IPS-11a (cell line): ENCODE measurements around the gene OVOL3.
"Not testable (repeated sequence)": the region's sequence is repeated elsewhere in the genome, so short reads cannot be mapped to it uniquely, and the experiment has no call there.

Experiments used
- H3K4me3 ChIP-seq: one replicate; pipeline ENCODE4 v1.5.1; 2013; ENCODE audit warnings: low read depth, low read length, control low read depth

Gene OVOL3

DNA sequence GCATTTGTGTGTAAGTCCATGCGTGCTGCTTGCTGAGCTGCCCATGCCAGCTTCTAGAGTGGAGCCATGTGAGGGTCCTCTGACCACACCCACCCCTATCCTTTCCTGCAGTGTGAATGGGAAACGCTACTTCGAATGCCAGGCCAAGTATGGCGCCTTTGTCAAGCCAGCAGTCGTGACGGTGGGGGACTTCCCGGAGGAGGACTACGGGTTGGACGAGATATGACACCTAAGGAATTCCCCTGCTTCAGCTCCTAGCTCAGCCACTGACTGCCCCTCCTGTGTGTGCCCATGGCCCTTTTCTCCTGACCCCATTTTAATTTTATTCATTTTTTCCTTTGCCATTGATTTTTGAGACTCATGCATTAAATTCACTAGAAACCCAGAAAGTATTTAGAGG, 14.6 kb downstream of the OVOL3 start:
- H3K4me3 ChIP-seq: no peak overlapping the region

DNA sequence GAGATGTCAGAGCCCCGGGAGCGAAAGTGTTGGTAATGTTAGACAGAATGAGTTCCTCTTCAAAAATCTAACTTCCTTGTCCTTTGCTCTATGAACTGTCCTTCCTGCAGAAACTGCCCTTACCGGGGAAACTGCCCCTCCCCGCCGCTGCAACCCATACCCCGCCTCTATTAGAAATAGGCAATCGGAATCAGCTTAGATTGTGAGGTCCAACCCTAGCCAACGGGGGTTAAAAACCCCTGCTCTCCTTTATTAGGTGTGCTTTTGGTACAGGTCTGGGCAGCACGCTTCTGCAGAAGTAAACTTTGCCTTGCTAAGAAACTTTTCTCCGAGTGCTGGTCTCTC, 17.4 kb downstream of the OVOL3 start:
- peak overlapping the region; percentile 47 for H3K4me3 ChIP-seq

DNA sequence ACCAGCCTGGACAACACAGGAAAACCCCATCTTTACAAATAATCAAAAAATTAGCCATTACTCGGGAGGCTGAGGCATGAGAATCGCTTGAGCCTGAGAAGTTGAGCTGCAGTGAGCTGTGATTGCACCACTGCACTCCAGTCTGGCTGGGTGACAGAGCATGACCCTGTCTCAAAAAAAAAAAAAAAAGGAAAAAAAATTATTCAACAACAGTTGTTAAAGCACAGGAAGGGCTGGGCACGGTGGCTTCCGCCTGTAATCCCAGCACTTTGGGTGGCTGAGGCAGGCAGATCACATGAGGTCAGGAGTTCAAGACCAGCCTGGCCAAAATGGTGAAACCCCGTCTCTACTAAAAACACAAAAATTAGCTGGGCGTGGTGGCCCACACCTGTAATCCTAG, 20.3 kb downstream of the OVOL3 start:
- not testable (repeated sequence) for H3K4me3 ChIP-seq

DNA sequence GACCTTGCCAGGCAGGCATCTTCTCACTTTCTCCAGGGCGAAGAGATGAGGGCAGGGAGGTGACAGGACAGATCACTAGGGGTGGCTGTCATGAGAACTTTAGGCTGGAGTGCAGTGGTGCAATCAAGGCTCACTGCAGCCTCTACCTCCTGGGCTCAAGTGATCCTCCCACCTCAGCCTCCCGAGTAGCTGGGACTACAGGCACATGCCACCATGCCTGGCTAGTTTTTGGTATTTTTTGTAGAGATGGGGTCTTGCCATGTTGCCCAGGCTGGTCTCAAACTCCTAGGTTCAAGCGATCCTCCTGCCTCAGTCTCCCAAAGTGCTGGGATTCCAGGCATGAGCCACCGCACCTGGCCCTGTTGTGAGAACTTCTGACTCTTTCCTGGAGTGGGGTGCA, 23.9 kb downstream of the OVOL3 start:
- H3K4me3 ChIP-seq: not testable (repeated sequence)

DNA sequence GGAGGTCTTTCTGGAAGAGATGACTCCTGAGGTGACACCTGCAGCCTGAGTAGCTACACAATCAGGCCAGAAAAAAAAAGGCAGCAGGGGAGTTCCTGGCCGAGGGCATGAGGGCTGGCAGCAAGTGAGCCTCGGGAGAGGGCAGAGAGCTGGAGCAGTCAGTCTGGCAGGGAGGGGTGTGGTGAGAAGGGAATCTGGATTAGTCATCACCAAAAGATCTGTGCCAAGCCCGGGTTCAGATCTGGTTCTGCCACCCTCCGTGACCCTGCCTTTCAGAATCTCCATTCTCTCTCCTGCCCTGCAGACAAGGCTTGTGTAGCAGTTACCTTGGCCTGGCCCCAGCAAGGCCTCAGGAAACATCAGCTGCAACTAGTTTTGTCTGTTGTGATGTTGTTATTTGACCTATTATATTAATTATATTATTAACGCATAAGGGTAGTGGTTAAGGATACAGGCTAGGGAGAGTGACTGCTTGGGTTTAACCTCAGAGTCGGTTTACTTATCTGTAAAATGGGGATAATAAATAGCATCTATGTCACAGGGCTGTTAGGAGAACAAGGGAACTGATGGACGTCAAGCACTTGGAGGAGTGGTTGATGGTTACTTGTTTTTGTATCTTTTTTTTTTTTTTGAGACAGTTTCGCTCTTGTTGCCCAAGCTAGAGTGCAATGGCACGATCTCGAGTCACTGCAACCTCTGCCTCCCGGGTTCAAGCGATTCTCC, 26.2 kb downstream of the OVOL3 start:
- H3K4me3 ChIP-seq: no peak overlapping the region

DNA sequence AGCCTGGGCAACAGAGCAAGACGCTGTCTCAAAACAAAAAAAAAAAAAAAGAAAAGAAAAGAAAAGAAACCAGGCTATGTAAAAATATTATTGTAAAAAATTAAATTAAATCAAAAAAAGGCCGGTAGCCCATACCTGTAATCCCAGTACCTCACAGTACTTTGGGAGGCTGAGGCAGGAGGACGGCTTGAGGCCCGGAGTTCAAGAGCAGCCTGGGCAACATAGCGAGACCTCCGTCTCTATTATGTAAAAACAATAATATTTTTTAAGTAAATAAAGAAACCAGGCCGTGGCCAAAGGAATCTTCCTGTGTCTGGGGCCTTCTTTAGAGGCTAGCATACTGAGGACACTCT, 28.2 kb downstream of the OVOL3 start:
- peak overlapping the region; percentile 91 for H3K4me3 ChIP-seq

DNA sequence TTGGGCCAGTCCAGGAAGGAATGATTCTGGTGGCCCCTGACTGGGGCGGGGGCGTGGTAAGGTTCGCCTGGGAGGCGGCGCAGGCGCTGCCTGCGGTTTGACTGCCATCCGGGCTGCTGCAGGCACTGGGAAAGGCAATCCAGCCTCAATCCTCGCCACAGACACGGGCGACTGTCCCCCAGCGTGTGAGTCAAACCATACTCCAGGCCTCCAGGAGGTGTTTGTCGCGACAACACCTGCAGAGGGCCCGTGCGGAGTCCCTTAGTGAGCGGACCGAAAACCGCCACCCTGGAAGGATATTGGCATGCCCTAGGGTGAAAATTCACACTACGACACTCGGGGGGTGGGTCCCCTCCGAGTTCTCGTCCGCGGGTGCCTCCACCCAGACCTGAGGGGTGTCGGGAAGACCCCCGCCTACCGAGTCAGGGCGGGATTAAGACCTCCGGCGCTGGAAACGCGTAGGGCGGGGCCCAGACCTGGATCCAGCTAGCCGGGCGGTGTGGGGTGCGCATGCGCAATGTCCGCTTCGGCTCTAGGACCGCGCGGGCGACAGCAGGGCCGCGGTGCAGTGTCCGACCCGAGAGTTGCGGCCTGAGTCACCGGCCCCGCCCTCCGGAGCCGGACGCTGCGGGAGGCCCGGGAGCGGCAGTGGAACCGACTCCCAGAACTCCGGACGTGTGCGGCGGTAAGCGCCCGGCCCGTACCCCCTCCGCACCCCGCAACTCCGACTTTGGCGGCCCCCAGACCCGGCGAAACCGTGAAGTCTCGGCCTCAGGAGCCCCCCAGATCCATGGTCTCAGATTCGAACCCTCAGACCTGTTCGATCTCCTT, 28.7 kb downstream of the OVOL3 start, which contains the start of gene CAPNS1:
Gene CAPNS1, plus strand, starts transcription at position 594 of the 831 bp plus-strand sequence. CDS start 946 bp downstream, outside the sequence.
- peak within 1 kb of the TSS; percentile 91 for H3K4me3 ChIP-seq

DNA sequence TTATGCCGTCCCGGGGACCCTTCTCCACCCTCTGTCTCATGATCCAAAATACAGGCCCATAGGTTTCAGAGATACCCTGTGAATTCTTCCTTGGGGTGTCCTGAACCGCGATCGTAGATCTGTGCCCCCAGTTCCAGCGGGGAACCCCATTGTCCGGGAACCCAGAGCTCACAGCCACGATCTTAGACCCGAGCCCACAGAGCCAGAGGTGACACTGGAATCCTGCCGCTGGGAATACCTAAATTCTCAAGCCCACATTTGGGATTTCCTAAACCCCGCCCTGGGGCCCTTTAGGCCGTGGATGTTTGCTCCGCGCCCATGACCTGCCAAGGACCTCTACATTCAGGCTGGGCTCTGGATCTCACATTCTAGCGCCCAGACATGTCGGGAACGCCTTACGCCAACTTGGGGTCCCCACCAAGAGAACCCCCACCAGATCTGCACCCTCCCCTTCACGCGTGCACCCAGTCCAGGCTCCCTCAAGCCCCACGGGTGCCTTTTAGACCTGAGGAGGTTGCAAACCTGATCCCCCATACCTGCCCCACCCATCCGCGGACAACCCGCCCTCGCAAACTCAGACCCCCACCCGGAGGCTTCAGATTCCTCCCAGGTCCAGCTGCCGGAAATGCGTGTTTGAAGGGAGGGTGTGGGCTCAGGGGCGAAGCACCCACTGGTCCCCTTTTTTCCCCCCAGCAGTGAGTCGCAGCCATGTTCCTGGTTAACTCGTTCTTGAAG, 29.5 kb downstream of the OVOL3 start:
- H3K4me3 ChIP-seq: peak overlapping the region; percentile 91

DNA sequence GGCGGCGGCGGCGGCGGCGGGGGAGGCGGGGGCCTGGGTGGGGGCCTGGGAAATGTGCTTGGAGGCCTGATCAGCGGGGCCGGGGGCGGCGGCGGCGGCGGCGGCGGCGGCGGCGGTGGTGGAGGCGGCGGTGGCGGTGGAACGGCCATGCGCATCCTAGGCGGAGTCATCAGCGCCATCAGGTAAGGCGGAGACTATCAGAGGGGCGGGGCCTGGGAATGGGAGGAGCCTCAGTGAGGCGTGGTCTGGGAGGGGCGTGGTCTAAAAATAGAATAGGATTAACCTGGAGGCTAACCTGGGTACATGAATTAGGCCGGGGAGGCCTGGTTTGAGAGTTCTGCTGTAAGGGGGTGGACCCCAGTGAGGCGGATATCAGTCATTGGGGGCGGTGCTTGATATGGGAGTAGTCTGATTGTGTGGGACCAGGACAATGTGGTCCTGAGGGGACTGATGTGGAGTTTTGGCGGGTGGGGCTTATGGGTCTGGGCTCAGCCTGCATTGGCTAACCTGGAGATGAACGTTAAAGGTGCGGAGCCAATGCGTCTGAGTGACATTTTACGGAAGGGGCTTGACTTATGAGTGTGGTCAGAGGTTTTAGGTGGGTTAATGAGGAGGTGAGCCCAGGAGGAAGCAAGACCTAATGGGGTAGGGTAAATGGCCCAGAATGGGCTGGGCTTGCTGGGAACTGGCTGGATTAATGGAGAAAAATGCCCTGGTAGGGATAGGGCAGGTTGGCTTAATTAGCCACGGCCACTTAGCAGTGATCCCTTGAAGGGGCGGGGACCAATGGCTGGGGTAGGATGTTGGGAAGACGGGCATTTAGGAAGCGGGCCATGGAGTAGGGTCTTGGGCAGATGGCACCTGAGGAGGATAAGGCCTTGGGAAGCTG, 30.3 kb downstream of the OVOL3 start:
- H3K4me3 ChIP-seq: peak overlapping the region; percentile 91

DNA sequence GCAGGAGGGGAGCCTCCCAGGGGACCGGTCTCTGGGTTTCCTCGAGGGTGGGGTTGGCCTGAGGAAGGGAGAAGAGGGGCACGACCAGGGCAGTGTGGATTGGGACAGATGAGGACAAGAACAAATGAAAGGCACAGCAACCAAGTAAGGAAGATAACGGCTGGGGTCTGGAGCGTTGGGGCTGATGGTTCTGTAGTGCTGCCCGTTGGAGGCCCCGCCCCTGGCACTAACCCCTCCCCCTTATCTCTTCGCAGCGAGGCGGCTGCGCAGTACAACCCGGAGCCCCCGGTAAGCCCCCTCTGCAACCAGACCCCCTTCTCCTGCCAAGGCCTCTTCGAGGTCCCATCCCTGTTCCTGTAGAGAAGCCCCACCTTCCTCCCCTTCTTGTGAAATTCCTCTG, 31.1 kb downstream of the OVOL3 start:
- H3K4me3 ChIP-seq: no peak overlapping the region

DNA sequence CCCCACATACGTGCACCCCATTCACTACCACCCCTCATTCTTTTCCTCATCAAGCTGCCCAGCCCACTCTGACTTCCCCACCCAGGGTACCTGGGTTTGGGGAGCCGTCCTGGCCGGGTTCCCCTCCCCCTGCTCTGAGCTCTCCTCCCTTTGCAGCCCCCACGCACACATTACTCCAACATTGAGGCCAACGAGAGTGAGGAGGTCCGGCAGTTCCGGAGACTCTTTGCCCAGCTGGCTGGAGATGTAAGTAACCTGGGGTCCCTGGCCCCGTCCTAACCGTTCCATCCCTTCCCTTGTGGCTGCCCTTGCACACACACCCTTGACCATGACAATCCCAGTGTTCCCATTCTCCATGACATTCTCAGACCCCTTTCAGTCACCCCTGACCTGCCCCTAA, 31.6 kb downstream of the OVOL3 start:
- no peak overlapping the region for H3K4me3 ChIP-seq

DNA sequence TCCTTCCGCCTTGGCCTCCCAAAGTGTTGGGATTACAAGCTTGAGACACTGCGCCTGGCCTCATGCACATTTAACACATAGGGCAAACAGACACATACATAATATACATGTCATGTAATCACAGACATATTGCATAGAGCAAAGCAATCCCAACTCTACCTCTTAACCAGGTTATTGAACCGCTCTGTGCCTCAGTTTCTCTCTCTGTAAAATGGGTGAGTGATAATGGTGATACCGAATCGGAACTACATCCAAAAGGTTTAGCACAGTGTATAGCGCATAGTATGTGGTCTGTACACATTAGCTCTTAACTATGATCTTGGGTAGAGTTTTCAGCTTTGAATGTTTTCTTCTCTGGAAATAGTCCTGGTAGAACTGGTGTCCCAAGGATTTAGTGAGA, 33.7 kb downstream of the OVOL3 start:
- H3K4me3 ChIP-seq: no peak overlapping the region

DNA sequence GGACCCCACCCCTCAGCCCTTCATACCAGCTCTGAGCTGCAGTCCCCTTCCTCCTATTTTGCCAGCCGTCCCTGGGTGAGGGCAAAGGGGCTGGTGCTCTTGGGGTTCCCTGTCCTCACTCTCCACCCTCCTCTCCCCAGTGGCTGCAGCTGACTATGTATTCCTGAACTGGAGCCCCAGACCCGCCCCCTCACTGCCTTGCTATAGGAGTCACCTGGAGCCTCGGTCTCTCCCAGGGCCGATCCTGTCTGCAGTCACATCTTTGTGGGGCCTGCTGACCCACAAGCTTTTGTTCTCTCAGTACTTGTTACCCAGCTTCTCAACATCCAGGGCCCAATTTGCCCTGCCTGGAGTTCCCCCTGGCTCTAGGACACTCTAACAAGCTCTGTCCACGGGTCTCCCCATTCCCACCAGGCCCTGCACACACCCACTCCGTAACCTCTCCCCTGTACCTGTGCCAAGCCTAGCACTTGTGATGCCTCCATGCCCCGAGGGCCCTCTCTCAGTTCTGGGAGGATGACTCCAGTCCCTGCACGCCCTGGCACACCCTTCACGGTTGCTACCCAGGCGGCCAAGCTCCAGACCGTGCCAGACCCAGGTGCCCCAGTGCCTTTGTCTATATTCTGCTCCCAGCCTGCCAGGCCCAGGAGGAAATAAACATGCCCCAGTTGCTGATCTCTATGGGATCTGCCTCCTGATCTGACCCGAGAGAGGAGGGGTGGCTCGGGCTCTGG, 38.9 kb downstream of the OVOL3 start:
- no peak overlapping the region for H3K4me3 ChIP-seq

DNA sequence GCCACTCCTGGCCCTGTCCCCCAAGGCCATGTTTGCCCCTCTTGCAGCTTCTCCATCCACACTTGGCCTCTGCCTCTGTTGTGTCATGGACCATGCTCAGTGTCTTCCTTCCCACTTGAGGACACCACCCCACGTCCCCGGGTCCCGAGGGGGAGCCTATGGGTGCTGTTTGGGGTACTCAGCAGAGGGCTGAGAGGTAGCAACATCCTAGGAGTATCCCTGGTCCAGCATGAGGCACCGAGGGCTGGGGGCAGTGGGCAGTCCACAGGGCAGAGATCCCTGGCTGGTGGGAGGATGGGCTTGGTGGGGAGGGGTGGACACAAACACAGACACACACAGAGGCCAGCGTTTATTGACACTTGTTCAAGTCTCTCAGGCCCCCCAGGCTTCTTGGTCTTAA, 39.6 kb downstream of the OVOL3 start:
- H3K4me3 ChIP-seq: no peak overlapping the region

DNA sequence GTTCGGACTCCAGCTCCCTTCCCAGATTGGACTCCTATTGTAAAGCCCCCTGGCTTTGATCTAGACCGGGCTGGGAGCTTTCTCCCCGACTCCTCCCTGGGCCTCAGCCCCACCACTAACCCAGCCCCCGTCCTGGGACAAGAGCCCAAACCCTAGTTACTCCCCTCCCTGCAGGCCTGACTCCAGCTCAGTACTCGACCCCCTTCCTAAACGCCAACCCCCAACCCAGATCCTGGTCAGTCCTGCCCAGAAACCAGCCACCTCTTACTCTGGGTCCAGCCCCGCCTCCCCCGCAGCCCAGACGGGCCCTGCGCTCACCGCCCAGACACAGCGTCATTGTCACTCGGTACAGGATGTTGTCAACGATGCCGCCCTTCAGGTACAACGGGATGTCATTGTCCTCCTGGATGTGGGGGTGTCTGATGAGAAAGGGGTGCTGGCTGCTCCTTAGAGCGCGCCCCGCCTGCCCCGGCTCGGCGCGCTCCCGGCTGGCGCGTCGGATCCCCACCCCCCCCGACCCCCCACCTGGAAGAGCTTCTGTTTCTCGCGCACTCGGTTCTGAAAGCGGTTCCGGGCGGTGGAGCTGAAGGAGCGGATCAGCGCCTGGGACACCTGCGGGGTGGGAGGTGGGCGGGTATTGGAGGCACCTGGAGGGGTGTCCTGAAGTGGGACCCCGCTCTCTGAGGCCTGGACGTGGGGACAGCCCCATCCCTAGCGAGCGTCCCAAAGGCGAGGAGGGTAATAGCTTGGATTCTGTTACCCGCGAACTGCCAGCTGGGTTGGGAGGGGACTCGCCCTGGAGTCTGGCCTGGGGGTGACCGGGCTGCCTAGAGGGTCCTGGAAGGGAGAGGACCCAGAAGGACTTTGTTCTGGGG, 40.4 kb downstream of the OVOL3 start:
- peak overlapping the region; percentile 28 for H3K4me3 ChIP-seq

DNA sequence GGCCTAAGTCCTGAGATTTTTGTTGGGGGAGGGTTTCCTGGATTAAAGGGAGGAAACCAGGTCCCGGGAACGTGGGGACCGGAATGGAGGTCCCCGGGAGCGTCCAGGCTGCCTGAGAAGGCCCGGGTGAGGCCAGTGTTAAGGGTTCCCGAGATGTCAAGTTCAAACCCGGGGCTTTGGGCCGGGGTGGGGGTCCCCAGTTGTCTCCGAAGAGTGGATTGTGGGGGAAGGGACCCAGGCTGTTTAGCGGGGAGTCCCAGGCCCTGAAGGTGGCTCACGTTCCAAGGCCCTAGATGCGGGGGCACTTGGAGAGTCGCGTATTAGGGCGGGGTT, 41.0 kb downstream of the OVOL3 start:
- peak overlapping the region; percentile 28 for H3K4me3 ChIP-seq

DNA sequence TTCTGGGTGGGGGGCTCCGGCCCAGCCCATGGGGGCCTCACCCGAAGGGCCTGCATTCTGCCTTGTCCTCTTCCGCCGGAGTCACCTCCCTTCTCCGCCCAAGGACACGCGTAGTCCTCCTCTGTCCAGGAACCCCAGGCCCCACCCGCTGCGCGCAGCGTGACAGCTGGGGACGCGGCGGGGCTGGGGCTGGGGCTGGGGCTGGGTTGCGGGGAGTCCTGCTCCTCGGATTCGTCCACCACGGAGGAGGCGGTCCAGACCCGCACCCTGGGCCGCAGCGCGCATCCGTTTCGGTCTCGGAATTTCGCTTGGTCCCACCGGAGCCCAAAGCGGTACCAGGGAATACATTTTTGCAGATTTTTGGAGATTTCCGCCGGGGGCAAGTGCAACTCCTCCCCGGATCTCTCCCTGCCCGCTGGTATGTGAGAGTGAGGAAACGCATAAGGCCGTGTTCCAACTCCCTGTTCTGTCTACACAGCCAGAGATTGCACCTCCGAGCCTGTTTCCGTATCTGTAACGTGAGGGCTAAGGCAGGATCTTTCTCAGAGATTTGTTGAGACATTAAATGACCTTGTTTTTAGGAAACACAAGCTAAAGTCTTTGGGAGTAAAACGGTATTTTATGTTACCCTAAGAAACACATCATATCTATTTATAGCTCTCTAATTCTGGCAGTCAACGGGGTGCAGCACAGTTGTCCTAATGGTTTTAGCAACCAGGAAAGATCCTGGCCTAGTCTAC, 41.6 kb downstream of the OVOL3 start, which contains the start of gene COX7A1:
Gene COX7A1, minus strand, starts transcription at position 96 of the 740 bp plus-strand sequence. Its CDS starts 40 bp downstream, at position 56.
- peak within 1 kb of the TSS; percentile 28 for H3K4me3 ChIP-seq

DNA sequence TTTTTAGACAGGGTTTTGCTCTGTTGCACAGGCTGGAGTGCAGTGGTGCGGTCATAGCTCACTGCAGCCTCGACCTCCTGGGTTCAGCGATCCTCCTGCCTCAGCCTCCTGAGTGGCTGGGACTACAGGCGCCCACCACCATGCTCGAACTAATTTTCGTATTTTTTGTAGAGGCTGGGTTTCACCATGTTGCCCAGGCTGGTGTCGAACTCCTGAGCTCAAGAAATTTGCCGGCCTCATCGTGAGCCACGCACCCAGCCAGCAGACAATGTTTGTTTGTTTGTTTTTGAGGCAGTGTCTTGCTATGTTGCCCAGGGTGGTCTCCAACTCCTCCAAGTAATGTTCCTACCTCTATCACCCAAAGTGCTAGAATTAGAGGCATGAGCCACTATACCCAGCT, 42.2 kb downstream of the OVOL3 start:
- no peak overlapping the region for H3K4me3 ChIP-seq
